Psoas muscle (tissue), 8 donors: Measurements from ENCODE around the gene ALKBH5. TPM values are rescaled to one million over a fixed set of nuclear protein-coding genes. Genes with fewer than 3 reads are reported as not detected.

ENCODE experiments used
- ATAC-seq, 4 donors: fragments of 200-7000 bp; cut with Tn5 transposase; one replicate each; pipeline ENCODE4 v1.9.1; 2020; ENCODE audit warnings: moderate library complexity in 3 of 4, mild to moderate bottlenecking in 2 of 4
- DNase-seq, 2 donors: peaks; one replicate each; pipeline ENCODE4 v3.0.0-alpha.2; 2020
- H3K27ac ChIP-seq: fragments of 200-600 bp; one replicate; pipeline ENCODE4 v1.8.0; 2022
- H3K27me3 ChIP-seq, 3 donors: fragments of 200-600 bp in 1 of 3; one replicate each; pipeline versions ENCODE4 v1.6.1 to v1.8.0; 2013 to 2022; ENCODE audit warnings: low read length in 2 of 3, mild to moderate bottlenecking in 2 of 3, moderate library complexity in 1 of 3; ENCODE audit not compliant: insufficient read depth in 3 of 3
- H3K36me3 ChIP-seq, 2 donors: fragments of 200-600 bp in 1 of 2; one replicate each; pipeline versions ENCODE4 v1.6.1 to v1.8.0; 2013 to 2022; ENCODE audit warnings: low read depth in 1 of 2, mild to moderate bottlenecking in 1 of 2, moderate library complexity in 1 of 2; ENCODE audit not compliant: insufficient read depth in 1 of 2
- H3K4me1 ChIP-seq: fragments of 200-600 bp; one replicate; pipeline ENCODE4 v1.8.0; 2022
- H3K4me3 ChIP-seq: fragments of 200-600 bp; one replicate; pipeline ENCODE4 v1.8.0; 2022; ENCODE audit warnings: mild to moderate bottlenecking
- H3K9me3 ChIP-seq: fragments of 200-600 bp; one replicate; pipeline ENCODE4 v1.8.0; 2022
- CTCF ChIP-seq: fragments of 200-600 bp; IDR thresholded peaks from one replicate; pipeline ENCODE4 v1.8.0; 2022; ENCODE audit warnings: antibody characterized with exemption
- WGBS, 3 donors: extraction: QIAGEN DNeasy Blood & Tissue Kit; methylation state at CpG; one replicate each; pipeline versions ENCODE4 v1.1.6 to v1.1.7; 2013; 5-methylcytosine and 5-hydroxymethylcytosine counted together
- intact Hi-C, 2 donors: fragments of 100-400 bp; cut with DNase I; formaldehyde crosslinking; loops; one replicate each; pipeline versions ENCODE4 v1.11.0 to v1.14.2; 2022
- polyA plus RNA-seq, 3 donors: library from polyadenylated mRNA; stranded (reverse); fragments of 200-250 nt; gene quantifications; one replicate each; pipeline ENCODE4 v1.2.3, GENCODE V29; 2013
- total RNA-seq, 4 donors: library from RNA; stranded (reverse); fragmentation: NEBNext Ultra II Directional in 2 of 4; extraction: Animal tissue kit (Norgen Biotek cat#: 25700) in 2 of 4; gene quantifications; one replicate each; pipeline versions ENCODE4 v1.2.1 to v1.2.4, GENCODE V29; 2021 to 2023
- donor health status: healthy with polysubstance abuse.
- donor health status: DM: no; HTN: no; CAD: no; lungs with moderate emphysema.
- donor health status: Bipolar disorder and iron deficiency.
- donor health status: healthy.
- donor health status: DM: yes; HTN: yes; CAD: no.
- donor health status: DM: no; HTN: no; CAD: no.
- donor health status: DM: no; HTN: no; CAD: no.
- donor health status: DM: yes; HTN: yes; CAD: no.

Gene ALKBH5
- total and polyA plus RNA-seq, 7 donors = 91.7 to 235 (median 206) TPM

GRCh38 chr17:18145811-18146210, 37.8 kb upstream of the ALKBH5 start:
- TF ChIP-seq CTCF = no peak
- DNase-seq (no peak), ATAC-seq (no peak)
- Histone ChIP-seq H3K27ac (no peak overlapping the region), H3K36me3 (no peaks in the 10 kb centered on the region), H3K27me3 (no peaks in the 10 kb centered on the region), H3K4me1 (no peaks in the 10 kb centered on the region), H3K4me3 (no peak overlapping the region), H3K9me3 (no peaks in the 10 kb centered on the region)
- intact Hi-C loops = loop anchor here in 1 of 2 donors (10.0 kb wide), 1 partner anchor 69 kb away; no protein-coding TSS in a partner anchor
- 74 to 88% (median 84%) methylated on average over 13 of the region's 13 CpGs for WGBS, 3 donors

- Histone ChIP-seq H3K36me3 (no peaks in the 10 kb centered on the region), H3K27me3 (no peaks in the 10 kb centered on the region), H3K27ac (no peak overlapping the region), H3K4me1 (no peaks in the 10 kb centered on the region), H3K4me3 (no peak overlapping the region), H3K9me3 (no peaks in the 10 kb centered on the region)
- TF ChIP-seq CTCF = no peak
- no peak for DNase-seq
- intact Hi-C loops = loop anchor here in 1 of 2 donors (10.0 kb wide), 1 partner anchor 69 kb away; no protein-coding TSS in a partner anchor
- 93 to 95% (median 93%) methylated on average over 2 of the region's 2 CpGs for WGBS, 3 donors
- no peak for ATAC-seq
Measured at GRCh38 chr17:18146259-18146658, 37.4 kb upstream of the ALKBH5 start.

GRCh38 chr17:18146980-18147379, 36.6 kb upstream of the ALKBH5 start:
- no peak for TF ChIP-seq CTCF
- no peaks in the 10 kb centered on the region for H3K9me3 ChIP-seq
- 75 to 84% (median 80%) methylated on average over 3 of the region's 3 CpGs for WGBS, 3 donors
- H3K36me3 ChIP-seq = no peaks in the 10 kb centered on the region
- H3K4me1 ChIP-seq = no peaks in the 10 kb centered on the region
- intact Hi-C loops = loop anchor here in 1 of 2 donors (10.0 kb wide), 1 partner anchor 68 kb away; no protein-coding TSS in a partner anchor
- no peak overlapping the region for H3K4me3 ChIP-seq
- no peak overlapping the region for H3K27ac ChIP-seq
- ATAC-seq (no peak), DNase-seq (no peak)
- no peaks in the 10 kb centered on the region for H3K27me3 ChIP-seq

- WGBS, 3 donors = 81 to 84% (median 84%) methylated on average over 7 of the region's 7 CpGs
- no peak for ATAC-seq
- Histone ChIP-seq H3K36me3 (no peaks in the 10 kb centered on the region), H3K4me1 (no peaks in the 10 kb centered on the region), H3K27me3 (no peaks in the 10 kb centered on the region), H3K27ac (no peak overlapping the region), H3K9me3 (no peaks in the 10 kb centered on the region), H3K4me3 (no peak overlapping the region)
- intact Hi-C loops = loop anchor here in 1 of 2 donors (10.0 kb wide), 1 partner anchor 66 kb away; no protein-coding TSS in a partner anchor
- no peak for DNase-seq
- no peak for TF ChIP-seq CTCF
Measured at GRCh38 chr17:18148586-18148985, 35.0 kb upstream of the ALKBH5 start.

GRCh38 chr17:18151290-18151689, 32.3 kb upstream of the ALKBH5 start:
- Histone ChIP-seq H3K4me3 (no peak overlapping the region), H3K4me1 (no peaks in the 10 kb centered on the region), H3K27ac (no peak overlapping the region), H3K9me3 (no peaks in the 10 kb centered on the region), H3K27me3 (no peaks in the 10 kb centered on the region), H3K36me3 (no peaks in the 10 kb centered on the region)
- WGBS, 3 donors = 83 to 88% (median 87%) methylated on average over 8 to 9 of the region's 9 CpGs
- intact Hi-C loops = no loop called here
- ATAC-seq = no peak
- no peak for DNase-seq
- TF ChIP-seq CTCF = no peak
